HG03025 (cell line): ENCODE measurements around the gene KEL.

Experiments used
- ATAC-seq: cut with Tn5 transposase; IDR thresholded peaks from one replicate; pipeline ENCODE4 v1.9.1; 2021; ENCODE audit warnings: mild to moderate bottlenecking, moderate library complexity; ENCODE audit not compliant: unreplicated experiment, low FRiP score

KEL gene

GRCh38 chr7:142932386-142933091 is 29.6 kb downstream of the KEL start:
- ATAC-seq, result no peak

- no peak for ATAC-seq
Observed at GRCh38 chr7:142930126-142930730, 31.9 kb downstream of the KEL start.

- no peak for ATAC-seq
Observed at GRCh38 chr7:142927949-142928348, 34.2 kb downstream of the KEL start.

GRCh38 chr7:142927085-142927745 is 34.9 kb downstream of the KEL start:
- no peak for ATAC-seq

GRCh38 chr7:142925413-142925812 is 36.8 kb downstream of the KEL start:
- ATAC-seq, result no peak

GRCh38 chr7:142923391-142923790 is 38.8 kb downstream of the KEL start:
- no peak for ATAC-seq

GRCh38 chr7:142919656-142920055 is 42.5 kb downstream of the KEL start:
- no peak for ATAC-seq

GRCh38 chr7:142918901-142919300 is 43.3 kb downstream of the KEL start:
- ATAC-seq, result no peak

- no peak for ATAC-seq
Observed at GRCh38 chr7:142917447-142917846, 44.7 kb downstream of the KEL start.

GRCh38 chr7:142916508-142916907 is 45.7 kb downstream of the KEL start:
- no peak for ATAC-seq

- no peak for ATAC-seq
Observed at GRCh38 chr7:142915315-142915714, 46.8 kb downstream of the KEL start.

GRCh38 chr7:142914121-142914520 is 48.0 kb downstream of the KEL start:
- no peak for ATAC-seq

GRCh38 chr7:142913566-142913965 is 48.6 kb downstream of the KEL start:
- ATAC-seq, result no peak

- no peak for ATAC-seq
Observed at GRCh38 chr7:142913051-142913450, 49.1 kb downstream of the KEL start.

- ATAC-seq, result no peak
Observed at GRCh38 chr7:142910481-142910880, 51.7 kb downstream of the KEL start.

- no peak for ATAC-seq
Observed at GRCh38 chr7:142910031-142910433, 52.1 kb downstream of the KEL start.

- ATAC-seq, result no peak
Observed at GRCh38 chr7:142908921-142909890, 53.0 kb downstream of the KEL start.

- ATAC-seq, result no peak
Observed at GRCh38 chr7:142908290-142908689, 53.9 kb downstream of the KEL start.

GRCh38 chr7:142906643-142907042 is 55.5 kb downstream of the KEL start:
- ATAC-seq, result no peak

GRCh38 chr7:142905759-142906158 is 56.4 kb downstream of the KEL start:
- no peak for ATAC-seq

GRCh38 chr7:142904128-142904527 is 58.0 kb downstream of the KEL start:
- ATAC-seq, result no peak
